GM18517 (cell line): ENCODE results near the gene BEND7.

Source experiments
- ATAC-seq: cut with Tn5 transposase; IDR thresholded peaks from one replicate; pipeline ENCODE4 v1.9.1; 2021; ENCODE audit warnings: mild to moderate bottlenecking, moderate library complexity; ENCODE audit not compliant: unreplicated experiment

Gene BEND7

DNA sequence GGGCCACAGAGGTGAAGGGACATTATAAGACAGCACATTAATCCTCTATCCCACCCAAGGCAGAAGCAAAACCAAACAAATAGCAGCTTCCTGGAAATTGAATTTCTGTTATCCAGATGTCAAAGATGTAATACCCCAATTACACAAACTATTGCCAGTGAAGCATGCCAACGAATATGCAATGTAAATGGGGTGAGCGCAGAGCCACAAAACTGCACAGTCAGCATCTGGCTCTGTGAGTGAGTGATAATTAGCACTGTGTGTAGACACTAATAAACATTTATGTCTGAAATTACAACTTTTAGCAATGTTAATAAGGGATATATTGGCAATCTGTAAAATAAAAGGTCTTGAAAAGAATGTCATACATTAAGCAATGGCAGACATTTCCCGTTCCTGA, 3.2 kb downstream of the BEND7 start:
- no peak for ATAC-seq

DNA sequence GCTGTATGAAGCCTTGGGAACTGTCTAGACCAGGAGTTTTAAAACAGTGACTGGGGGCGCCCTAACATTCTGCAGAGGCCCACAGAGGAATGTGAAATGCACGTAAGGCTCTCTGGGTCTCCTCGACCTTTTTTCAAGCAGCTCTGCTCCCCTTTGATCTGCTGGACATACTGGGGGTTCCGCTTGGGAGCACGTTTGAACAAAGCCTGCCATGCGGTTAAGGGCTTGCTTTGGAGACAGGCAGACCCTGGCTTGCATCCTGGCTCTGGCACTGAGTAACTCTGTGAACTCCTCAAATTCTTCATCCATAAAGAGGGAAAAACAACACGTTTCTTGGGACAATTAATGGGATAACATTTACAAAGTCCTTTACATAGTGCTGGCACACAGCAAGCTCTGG, 7.8 kb downstream of the BEND7 start:
- no peak for ATAC-seq

DNA sequence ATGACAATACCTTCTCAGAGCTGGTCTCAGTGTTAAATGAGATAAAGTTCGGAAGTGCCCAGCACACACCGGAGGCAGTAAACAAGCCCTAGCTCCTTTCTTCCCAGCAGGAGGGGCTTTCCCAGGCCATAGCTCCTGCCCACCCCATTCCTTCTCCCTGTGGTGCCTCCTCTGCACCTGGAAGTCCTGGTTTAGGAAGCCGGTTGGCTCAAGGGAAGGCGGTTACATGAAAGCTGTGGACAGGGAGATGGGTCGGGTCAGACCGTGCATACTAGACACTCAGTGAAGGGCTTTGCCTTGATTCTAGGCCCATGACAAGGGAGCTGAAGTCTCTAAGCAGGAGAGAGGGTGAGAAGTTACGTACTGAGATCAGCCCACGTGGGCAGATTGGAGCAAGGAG, 8.6 kb downstream of the BEND7 start:
- ATAC-seq: no peak

DNA sequence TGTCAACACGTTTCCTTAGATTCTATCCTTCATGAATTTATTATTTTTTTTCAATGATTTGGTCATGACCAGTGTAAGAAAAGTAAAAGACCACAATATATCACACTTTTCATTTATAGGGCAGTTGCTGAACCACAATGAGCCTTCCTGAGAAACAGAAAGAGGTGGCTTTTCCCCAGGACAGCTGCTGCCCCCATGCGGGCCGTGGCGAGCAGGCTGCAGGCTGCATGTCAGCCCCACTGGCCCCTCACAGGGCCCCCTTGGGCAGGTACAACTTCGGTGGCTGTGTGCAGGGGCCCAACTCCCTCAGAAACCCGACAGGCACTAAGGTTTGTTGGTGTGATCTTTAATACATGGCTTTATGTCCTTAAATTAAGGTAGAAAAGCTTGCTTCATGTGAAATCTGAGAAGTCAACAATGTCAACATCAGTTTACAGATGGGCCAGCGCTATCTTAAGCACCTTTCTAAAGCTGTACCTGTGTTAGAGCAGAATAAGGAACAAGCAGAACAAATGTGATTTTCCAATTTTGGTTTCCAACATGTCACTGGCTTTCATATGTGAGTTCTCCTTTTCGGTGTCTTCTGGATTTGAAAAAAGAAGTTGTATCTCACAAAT, 10.6 kb downstream of the BEND7 start:
- no peak for ATAC-seq

DNA sequence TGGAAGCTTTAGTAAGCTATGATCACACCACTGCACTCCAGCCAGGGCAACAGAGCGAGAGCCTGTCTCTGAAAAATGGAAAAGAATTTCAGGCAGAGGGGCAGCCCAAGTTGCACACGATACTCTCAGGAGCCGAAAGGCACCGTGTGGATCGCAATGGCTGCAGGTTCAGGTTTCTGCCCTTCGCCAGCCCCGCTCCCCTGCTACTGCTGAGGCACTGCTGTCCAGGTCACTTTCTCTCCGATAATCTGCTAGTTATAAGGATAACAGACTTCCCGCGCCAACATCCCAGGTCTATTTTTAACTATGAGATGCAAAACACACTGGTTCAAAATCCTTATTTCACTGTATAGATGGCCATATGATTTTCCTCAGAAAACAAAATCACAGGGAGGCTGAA, 11.1 kb downstream of the BEND7 start:
- no peak for ATAC-seq

DNA sequence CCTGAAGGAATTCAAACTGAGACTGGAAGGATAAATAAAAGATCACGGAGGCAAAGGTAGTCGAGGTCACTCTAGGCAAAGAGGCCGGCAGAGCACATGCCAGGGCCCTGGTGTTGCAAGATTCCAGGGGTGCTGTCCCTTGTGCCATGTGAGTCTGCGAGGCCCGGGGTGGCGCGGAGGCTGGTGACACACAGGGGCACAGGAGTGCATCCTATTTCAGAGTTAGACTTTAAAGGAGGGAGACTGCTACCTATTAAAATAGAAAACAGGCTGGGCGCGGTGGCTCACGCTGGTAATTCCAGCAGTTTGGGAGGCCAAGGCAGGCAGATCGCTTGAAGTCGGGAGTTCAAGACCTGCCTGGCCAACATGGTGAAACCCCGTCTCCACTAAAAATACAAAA, 12.6 kb downstream of the BEND7 start:
- no peak for ATAC-seq

DNA sequence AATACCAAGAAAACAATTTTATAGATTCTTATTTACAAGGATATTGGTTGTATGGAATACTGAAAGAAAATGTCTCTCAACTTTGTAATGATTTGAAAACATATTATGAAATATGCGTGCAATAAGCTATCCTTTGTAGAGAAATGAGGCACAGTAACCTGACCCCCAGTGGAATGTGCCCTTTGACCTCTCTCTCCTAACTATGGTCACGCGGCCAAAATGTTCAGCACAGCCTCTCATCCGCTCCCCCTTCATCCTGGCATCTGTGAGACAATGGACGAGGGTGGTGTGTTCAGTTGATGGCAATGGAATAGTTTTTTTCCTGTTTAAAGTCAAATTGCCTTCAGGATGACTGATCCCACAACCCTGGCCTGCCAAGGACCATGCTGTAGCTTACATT, 13.3 kb downstream of the BEND7 start:
- no peak for ATAC-seq

DNA sequence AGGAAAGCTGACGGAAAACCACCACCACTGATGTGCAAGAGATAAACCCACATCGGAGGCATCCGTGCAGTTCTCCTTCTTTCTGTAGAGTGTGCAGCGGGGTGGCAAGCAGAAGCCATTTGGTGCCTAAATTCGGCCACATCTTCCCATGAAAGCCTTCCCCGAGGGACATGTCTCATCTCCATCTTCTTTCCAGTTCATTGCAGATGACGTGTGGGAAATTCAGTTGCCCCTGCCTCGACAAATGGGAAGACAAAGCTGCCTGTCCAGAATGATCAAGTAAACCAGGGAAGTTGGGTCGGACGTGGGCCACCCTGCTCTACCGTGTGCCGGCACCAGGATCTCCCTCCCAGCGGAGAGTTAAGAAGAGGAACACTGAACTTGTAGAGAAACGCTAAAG, 14.5 kb downstream of the BEND7 start:
- no peak for ATAC-seq

DNA sequence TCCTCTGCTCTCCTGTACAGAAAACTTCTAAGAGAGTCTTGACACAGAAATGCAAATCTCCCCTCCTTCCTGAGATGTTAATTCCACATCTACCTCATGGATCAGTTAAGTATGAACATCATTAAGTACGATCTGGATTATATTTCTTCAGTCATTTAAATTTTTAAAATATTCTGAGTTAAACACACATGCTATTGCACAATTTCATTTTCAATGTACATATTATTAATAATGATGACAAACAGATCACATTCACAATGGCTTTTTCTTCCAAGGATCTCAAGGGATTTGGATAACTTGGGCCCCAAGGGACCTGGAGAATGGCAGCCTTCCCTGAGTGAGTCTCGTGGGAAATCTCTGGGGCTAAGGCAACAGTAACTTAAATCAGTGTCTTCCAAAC, 16.2 kb downstream of the BEND7 start:
- no peak for ATAC-seq

DNA sequence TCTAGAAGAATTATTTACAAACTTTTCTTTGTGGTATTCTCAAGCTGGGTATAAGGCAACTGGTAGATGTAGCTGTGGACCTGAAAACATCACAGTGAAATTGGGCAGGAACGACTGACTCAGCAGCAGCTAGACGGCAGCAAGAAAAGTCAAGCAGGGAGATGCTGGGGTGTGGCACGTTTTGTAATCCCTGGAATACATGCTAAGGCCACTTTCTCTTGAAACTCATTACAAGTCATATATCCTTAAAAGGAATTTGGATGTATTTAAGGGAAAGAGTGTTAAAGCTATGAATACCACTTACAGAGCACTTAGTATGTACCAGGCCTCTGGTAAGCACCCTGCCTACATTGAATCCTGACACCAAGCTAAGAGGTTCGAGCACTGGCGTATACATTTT, 17.4 kb downstream of the BEND7 start:
- ATAC-seq: no peak

DNA sequence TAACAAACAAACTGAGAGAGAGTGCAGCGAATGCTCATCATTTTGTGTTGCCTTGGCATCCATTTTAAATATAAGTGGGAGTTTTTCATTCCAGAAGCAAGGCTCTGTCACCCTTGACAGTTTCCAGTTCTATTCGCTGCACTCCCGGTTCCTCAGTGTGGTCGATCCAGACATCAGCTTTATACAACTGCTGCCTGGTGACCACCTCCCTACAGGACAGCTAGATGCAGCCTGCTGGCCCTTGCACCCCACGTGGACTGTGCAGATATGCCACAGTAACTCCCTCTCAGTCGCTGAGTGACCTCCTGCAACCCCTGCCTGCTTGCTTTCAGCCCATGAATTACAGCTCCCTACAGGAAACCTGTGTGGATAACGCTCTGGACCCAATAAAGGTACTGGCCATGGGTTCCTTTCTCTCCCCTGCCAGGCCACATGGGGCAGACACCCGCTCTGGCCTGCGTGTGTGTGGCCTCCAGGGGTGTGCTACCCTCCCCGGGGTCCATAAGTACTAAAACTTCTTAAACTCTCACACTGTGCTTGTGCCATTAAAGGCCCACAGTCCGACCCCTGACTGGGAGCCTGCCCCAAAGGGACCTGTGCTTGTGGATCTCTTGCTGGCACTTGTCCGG, 23.6 kb downstream of the BEND7 start:
- no peak for ATAC-seq

DNA sequence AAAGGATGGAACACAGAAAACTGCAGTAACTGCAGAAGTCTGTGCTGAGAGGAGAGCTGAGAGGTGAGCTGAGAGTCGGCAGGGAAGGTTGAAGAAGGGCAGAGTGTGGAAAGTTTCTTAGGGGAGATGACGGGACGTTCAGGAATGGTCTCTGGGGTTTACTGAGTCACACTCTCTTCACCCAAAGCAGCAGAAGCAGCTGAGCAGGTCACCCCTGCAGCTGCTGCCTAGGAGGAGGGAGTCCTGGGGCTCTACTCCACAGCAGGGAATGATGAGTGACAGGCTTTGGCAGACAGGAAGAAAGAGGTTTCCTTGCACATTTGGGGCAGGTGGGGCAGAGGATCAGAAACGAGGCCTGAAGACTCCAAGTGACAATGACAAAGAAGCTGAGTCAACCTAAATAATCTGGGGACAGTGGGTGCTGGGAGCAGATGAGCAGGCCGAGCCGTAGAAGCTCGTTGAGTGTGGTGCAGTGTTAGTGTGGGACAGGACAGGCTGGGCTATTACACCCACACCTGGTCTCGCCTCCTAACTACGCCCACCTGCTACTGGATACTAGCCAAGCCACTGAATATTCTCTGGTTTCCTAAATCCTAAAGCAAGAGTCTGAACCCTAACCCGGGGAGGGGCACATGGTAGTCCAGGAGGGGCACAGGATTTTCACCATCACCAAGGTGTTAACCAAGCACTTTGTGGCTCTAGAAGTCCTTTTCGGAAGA, 24.9 kb downstream of the BEND7 start:
- ATAC-seq: no peak

DNA sequence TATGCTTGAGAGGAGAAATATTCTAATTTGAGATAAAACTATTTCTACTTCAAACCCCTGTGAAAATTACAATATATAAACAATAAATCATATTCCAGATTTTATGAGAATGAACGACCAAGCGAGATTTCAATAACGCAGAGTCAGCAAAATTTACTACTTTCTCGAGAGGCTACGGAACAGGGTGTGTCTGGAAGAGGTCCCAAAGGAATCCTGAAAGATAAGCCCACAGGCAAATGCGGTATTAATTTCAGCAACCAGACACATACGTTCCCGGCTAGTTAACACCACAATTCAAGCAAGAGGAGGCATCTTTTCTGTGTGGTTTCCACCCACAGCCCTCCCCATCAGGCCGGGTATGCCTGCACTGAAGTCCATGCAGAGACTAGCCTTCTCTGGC, 26.4 kb downstream of the BEND7 start:
- no peak for ATAC-seq

DNA sequence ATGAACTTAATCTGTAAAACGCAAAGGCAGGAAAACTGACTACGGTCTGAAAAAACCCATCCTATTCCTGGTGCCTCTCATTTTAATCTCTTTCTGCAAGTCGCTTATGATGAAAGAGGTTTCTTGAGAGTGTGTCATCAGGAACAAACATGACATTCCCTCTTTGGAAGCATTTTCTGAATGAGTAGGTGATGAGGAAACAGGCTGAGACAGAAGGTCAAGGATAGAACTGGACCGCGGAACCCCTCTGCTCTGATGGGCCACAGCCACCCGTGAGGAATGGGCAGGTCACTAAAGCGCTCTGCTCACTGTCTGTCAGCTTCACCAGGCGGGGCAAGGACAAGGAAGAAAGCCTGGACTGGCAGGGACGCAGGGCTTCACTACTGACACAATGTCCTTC, 28.6 kb downstream of the BEND7 start:
- no peak for ATAC-seq

DNA sequence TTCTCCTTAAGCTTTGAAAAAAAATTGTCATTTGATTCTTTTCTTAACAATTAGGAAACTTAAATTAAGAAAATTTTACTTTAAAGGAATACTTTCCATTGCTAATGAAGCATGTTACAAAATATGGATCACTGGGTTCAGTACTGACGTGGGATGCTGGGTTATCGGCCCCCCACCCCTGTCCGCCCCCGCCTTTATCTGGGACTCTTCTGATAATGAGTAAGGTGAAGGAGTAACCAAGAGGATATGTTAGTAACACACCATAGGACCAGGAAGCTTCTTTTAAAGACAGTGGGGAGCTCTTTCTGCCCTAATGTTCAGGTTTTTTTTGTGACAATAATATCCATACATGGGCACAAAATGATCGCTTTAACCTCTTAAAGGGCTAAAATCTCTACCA, 29.7 kb downstream of the BEND7 start:
- ATAC-seq: no peak

DNA sequence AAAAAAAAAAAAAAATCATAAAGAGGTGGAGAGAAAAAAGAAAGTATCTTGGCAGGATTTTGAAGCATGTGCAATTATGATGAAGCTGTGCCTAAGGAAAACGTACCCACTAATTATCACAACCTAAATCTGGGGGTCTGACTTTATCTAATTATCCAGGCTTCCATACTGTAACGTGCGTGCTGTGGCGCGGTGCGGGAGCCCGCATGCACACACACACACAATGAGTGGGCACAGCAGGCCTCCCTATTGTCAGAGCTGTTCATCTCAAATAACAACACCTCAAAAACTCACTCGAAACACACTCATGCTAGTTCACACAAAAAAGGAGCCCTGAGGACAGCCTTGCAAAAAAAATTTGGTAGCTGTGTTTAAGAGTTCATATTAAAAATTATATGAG, 31.9 kb downstream of the BEND7 start:
- no peak for ATAC-seq

DNA sequence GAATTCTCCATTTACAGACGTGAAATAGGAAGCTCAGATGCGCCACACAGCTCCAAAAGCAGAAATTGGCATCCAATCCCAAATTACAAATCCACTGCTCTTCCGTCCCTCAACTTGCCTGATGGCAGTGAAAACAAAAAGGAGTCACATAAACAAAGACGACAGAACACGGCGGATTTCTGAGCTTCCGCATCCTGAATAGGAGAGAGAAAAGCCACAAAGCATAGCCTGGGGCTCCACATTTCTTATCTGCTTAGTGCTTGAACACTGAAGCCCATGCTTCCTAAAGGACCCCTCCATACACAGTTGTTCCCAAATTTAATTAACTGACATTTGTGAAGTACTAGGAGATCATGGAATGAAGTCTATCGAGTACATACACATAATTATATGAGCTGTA, 32.6 kb downstream of the BEND7 start:
- ATAC-seq: no peak

DNA sequence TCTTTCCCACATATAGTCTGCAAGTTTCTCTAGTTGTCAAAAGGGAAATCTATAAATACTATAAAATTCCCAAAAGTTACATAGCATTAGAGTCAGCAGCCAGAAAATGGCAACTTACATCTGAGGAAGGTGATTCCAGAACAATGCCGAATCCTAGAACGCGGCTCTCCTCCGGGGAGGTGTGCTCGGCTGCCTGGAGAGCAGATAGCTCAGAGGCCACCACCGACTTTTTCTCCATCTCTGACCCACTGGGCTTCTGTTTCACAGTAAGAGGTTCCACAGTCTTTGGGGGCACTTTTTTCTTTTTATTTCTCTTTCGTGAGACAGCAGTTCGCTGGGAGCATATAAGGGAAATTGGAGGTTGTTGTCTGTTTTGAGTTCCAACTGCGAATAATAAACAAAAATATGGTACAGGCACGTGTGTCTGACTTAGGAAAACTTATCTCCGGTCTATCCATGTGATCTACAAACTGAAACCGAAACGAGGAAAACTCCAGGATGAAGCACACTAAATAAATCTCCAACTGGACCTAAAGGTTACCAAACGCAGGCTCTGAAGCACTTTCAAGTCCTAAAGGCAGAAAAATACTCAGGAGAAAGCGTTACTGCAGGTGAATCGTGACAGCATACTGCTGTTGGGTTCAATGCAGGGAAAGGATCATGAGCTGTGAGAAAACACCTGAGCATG, 36.2 kb downstream of the BEND7 start:
- no peak for ATAC-seq

DNA sequence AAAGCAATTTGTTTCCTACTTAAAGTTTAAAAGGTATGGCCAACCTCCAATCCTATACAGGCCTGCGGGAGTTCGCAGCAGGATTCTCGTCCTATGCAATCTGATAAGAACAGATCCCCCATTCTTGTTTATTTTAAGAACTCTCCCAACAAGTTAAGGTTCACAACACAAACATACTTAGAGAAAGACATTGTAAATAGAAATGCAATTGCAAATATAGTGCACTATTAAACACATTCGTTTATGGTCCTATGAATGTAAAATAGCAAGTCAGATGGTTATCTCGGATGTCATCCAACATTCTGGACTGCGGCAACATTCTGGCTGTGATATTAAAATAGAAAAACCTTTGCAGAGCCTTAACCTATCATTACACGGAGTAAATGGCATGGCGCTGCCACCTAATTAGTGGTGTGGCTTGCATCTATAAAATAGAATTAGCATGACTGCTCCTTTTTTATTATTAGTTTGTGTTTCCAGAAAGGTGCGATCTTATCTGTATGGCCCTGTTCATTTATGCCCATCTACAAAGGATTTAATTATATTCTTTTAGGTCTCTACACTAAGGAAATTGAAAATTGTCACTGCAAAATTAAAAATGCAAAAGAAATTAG, 37.0 kb downstream of the BEND7 start:
- no peak for ATAC-seq

DNA sequence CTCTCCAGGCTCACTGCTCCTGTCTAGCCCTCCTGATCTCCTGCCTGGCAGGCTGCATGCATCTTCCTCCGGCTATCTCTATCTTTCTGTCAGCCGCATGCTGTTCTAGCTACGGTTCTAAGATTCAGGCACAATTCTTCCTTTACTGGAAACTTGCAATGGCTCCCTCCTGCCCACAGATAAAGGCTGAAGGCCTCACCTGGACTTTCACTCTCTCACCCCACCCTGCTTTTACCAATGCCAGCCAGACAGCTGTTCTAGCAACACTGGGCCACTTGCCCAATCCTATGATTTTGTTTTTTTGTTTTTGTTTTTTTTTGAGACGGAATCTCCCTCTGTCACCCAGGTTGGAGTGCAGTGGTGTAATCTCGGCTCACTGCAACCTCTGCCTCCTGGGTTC, 38.3 kb downstream of the BEND7 start:
- no peak for ATAC-seq

DNA sequence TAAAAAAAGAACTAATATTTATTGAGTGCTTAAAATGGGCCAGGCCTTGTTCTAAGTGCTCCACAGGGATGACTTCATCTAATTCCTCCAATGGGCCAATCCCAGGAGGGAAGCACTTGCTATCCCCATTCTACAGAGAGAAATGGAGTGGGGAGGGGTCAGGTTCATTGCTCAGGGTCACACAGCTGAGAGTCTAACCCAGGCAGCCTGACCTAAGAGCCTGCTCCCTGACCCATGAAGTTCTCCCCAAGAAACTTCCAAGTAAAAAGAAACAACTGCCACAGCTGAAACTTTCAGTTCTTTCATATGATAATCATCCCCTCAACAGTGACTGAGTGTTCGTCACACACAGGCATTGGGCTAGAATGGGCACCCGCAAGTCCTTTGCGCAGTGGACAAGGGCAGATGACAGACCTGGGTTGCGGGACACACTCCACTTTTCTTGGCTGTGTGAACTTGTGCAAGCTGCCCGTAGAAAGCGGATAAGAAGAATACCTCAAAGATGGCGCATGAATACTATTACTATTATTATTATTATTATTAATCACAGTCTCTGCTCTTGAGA, 39.7 kb downstream of the BEND7 start:
- no peak for ATAC-seq
